Gastrocnemius medialis (tissue), 4 donors: ENCODE measurements around the gene CSTB.

Experiments used
- POLR2A ChIP-seq, 2 donors: fragments of 450-650 bp; IDR thresholded peaks; one replicate each; pipeline ENCODE4 v1.6.1; 2017; ENCODE audit warnings: antibody characterized with exemption in 2 of 2, mild to moderate bottlenecking in 2 of 2, moderate library complexity in 2 of 2
- TF ChIP-seq, protein P1 (sequence below), 5 experiments: fragments of 450-650 bp in 3 of 5; fragments of 200-600 bp in 2 of 5; sonication (generic) in 2 of 5; IDR thresholded peaks in 4 of 5; conservative IDR thresholded peaks in 1 of 5; 1 replicate in 4 of 5; 2 replicates in 1 of 5; pipeline ENCODE4 v1.5.1; 2016 to 2019; ENCODE audit warnings: antibody characterized with exemption in 5 of 5, mild to moderate bottlenecking in 3 of 5, moderate library complexity in 3 of 5

DNA sequence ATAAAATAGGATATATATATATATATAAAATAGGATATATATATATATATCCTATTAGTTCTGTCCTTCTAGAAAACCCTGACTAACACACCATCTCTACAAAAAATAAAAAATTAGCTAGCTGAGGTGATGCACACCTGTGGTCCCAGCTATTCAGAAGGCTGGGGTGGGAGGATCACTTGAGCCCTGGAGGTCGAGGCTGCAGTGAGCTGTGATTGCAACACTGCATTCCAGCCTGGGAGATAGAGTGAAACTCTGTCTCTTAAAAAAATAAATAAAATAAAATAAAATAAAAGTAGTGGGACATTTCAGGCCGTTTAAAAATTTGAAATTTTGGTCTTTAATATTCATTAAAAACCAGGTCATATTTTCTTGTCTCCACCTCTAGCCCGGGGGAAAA, 9.0 kb upstream of the CSTB start:
- TF ChIP-seq, protein P1, sequence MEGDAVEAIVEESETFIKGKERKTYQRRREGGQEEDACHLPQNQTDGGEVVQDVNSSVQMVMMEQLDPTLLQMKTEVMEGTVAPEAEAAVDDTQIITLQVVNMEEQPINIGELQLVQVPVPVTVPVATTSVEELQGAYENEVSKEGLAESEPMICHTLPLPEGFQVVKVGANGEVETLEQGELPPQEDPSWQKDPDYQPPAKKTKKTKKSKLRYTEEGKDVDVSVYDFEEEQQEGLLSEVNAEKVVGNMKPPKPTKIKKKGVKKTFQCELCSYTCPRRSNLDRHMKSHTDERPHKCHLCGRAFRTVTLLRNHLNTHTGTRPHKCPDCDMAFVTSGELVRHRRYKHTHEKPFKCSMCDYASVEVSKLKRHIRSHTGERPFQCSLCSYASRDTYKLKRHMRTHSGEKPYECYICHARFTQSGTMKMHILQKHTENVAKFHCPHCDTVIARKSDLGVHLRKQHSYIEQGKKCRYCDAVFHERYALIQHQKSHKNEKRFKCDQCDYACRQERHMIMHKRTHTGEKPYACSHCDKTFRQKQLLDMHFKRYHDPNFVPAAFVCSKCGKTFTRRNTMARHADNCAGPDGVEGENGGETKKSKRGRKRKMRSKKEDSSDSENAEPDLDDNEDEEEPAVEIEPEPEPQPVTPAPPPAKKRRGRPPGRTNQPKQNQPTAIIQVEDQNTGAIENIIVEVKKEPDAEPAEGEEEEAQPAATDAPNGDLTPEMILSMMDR (IDR thresholded peaks at IDR 0.05 in 4 of 5, conservative IDR thresholded peaks at IDR 0.05 in 1 of 5), result no peak
- TF ChIP-seq POLR2A (IDR thresholded peaks at IDR 0.05), result no peak
